Activated CD4-positive, alpha-beta T cell treated with anti-CD3 and anti-CD28 coated beads, Interleukin-10, Interleukin-2, amounts not matched to agents 100 ng/mL and 50 ng/mL, durations not matched to agents 16 hours and 8 hours (primary cell): Measurements from ENCODE around the gene TRAM2.

Source experiments
- DNase-seq: peaks from one replicate; pipeline ENCODE4 v3.0.0-alpha.2; 2020

Gene TRAM2, protein sequence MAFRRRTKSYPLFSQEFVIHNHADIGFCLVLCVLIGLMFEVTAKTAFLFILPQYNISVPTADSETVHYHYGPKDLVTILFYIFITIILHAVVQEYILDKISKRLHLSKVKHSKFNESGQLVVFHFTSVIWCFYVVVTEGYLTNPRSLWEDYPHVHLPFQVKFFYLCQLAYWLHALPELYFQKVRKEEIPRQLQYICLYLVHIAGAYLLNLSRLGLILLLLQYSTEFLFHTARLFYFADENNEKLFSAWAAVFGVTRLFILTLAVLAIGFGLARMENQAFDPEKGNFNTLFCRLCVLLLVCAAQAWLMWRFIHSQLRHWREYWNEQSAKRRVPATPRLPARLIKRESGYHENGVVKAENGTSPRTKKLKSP

DNA sequence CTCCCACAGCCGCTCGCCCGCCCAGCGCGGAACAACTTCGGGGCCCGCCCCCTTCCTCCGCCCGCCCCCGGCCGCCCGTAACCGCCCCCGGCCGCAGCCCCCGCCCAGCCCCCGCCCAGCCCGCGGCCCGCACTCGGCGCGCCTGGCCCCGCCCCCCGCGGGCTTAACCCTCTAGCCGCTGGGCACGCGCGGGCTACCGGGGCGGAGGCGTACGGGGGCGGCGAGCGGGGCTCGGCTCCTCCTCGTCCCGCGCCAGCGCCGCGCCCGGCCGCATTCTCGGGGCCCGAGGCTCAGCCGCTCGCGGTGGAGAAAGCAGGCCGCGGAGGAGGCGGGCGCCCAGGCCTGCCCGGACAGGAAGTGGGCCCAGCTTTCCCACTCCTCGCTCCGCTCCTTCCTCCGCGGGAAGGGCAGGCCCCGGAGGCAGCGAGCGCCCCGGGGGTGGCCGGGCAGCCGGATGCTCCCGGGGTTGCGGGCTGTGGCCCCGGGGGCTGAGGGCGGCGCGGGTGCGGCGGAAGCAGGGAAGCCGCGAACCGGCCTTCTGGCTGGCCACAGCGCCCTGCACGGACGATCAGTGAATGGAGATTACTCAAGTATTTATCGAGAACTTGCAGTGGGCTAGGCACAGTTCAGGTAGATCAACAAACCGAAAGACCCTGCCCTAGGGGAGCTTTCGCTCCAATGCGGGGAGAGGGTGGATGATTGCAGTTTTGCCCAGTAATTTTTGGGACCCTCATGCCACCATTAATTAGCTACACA is at the start of gene TRAM2:
Gene TRAM2 (minus strand): TSS at position 39 of the 756 bp plus-strand sequence. CDS start 145 bp downstream, outside the sequence.
- DNase-seq: peak; percentile 78

DNA sequence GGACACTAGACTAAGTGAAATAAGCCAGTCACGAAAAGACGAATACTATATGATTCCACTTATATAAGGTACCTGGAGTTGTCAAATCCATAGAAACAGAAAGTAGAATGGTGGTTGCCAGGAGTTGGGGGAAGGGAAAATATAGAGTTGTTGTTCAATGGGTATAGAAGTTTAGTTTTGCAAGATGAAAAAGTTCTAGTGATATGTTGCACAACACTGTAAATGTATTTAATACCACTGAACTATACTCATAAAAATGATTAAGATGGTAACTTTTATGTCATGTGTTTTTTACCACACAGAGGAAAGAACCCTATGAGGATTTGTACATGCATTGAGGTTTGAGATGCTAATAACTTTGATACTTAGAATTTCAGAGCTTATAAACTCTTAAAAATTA is 46.0 kb upstream of the TRAM2 start:
- no peak for DNase-seq

DNA sequence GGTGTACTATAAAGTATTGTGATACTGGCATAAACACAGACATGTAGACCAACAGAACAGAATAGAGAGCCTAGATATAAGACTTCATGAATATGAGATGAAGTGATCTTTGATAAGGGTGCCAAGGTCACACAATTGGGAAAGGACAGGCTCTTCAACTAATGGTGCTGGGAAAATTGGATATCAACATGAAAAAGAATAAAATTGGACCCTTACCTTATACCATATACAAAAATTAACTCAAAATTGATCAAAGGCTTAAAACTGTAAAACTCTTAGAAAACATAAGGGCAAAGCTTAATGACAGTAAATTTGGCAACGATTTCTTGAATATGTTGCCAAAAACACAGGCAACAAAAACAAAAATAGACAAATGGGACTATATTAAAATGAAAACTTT is 44.8 kb upstream of the TRAM2 start:
- no peak for DNase-seq

DNA sequence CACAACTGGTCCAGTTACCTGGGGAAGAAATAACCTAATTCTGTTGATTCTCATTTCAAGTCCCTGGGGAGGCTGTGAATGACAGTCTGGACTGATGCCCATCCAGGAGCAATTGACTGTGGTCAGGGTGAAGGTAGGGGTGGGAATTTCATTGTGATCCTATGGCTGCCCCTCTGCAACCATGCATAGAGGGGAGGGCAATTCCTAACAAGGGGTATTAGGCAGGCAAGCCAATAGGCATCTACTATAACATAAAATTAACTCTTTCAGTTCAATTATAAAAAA is 44.0 kb upstream of the TRAM2 start:
- no peak for DNase-seq

DNA sequence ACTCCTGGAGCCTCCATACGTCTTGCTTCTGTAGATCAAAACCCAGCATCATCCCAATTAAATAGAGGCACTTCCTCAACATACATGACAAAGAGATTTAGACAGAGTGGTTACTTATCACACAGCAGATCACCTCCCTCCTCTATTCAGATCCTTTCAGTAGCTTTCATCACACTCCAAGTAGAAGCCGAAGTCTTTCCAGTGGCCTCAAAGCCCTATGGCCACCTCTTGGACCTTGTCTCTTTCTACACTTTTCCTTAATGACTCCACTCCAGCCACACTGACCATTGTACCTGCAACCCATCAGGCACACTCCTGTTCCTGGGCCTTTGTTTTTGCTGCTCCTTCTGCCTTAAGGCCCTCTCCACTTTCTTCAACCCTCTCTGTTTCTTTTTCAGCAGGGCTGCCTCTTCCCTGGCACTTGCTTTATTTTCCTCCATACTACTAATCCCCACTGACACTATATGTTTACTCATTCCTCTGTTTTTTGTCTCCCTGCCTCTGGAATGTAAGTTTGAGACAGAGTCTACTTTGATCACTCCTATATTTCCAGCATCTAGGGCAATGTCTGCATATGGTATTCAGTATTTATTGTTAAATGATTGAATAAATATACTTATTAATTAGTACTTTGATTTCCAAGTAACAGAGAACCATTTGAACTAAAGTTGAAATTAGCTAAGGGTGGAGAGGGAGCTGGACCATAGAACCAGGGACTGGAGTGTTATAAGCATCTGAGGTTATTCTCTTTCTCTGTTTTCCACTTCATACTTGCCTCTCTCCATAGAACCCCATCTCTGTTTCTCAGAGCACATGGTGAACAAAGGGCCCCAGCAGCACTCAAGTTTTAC is 43.4 kb upstream of the TRAM2 start:
- DNase-seq: no peak

DNA sequence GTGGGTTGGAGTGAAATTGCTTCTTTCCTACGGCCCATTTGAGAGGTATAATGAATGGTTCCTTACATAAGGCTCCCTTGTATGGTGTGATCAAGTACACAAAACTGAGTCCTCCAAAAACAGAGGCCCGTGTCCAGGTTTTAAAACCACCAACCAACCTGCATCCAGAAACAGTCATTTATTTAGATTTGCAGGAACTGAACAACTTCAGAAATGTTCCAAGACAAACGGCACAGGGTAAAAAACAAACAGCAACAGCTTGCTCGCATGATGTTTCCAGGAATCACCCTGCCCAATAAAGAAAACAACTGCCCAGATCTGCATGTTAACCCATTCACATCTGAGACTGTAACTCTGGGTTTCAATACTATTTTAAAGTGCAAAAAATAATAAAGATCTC is 40.2 kb upstream of the TRAM2 start:
- DNase-seq: no peak

DNA sequence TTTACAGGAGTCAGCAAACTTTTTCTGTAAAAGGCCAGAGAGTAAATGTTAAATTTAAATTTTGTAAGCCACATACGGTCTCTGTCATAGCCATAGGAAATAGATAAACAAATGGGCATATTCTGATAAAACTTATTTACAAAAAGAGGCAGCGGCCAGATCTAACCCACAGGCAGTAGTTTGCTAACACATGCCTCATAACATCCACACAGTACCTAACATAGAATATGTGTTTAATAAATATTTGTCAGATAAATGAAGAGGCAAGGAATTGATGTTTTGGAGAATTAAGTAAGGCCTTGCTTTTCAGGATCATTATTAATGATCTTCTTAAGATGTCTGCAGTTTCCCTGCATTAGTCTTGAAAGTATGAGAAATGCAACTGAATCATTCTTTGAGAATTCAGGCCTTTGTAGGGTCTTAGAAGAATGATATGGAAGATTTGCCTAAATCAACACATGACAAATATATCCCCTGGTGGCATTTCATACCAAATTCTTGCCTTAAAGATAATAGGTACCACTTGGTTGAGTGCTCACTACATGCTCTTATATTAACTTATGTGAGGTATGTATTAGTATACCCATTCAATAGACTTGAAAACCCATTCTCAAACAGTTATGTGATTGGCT is 39.3 kb upstream of the TRAM2 start:
- no peak for DNase-seq

DNA sequence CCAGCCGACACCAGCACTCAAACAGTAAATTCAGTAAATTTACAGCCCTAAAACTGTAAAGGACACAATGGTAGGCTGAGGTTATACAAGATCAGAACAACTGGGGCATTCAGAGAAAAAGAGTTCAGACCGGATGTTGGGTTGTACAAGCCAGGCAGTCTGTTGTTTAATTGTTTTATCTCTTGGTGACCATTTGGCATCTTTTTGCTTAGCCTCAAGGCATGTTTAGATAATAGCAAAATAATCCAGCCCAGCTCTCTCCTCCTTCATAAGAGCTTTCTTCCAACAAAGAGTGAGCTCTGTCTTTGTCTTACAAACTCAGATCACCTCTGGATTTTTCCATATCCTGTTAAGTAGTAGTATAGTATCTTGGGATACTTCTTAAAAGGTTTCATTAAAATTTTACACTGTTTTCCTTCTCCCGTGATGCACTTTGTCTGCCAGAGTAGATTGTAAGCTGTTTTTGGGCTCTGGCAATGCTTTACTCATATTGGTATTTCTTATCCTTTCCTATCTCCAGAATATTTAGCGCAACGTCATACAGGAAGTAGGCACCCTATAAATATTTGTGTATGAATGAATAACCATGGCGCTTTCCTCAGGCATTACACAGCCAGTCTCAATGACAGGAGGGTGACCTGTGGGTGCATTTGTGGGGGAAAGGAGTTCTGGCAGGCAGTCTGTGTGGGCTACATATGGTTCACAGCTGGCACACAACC is 35.6 kb upstream of the TRAM2 start:
- no peak for DNase-seq

DNA sequence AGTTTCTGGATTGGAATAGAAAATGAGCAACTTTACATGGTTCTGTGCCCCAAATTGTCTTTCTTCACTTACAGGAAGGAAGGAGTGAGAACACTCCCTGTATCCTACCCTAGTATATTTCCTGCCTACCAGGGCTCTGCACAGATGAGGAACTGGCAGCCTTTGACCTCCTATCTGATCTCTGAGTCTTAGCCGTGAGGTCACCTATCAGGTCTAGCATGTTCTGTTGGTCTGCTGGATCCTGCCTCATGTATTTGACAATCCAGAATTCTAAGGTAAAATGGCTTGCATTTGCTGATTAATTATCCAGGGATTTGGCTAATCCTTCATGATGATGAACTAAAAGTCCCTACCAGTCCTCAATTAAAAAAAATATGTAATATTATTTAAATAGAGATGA is 35.0 kb upstream of the TRAM2 start:
- DNase-seq: no peak

DNA sequence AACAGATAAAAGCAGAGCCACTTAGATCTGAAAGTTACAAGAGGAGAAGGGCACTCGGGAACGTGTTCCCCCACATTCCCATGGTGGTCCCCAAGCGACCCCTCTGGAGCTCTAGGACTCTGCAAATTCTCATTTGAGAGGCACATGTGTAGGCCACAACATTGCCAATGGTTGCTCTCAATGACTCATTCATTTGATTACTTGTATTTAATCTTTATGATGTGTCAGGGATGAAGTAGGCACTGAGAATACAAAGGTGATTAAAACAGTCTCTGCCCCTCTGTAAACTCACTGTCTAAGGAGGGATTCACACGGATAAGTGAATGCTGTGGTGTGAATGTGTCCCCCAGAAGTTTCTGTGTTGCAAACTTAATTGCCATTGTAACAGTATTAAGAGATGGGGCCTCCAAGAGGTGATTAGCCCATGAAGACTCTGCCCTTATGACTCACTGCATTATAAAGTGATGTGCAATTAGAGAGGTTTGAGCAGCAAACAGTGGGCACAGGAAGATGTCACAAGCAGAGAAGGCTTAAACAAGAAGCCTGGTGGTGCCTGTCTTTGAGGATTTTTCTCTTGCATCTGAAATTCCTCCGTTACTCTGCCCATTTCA is 34.0 kb upstream of the TRAM2 start:
- DNase-seq: no peak

DNA sequence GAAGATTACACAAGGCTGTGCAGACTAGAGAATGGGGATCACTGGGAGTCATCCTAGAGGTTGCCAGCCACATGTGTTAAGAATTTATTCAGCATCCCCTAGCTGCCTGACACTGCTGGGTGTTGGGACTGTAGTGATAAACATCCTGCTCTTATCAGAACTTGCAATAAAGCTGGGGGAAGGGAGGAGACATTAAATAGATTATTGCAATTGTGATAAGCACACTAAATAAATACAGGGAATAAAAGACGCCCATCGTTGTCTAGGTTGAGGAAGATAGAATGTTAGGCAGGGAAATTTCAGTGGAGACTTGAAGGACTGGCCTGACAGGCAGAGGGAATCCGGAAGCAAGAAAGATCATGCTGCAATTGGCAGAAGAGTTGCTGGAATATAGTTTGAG is 33.2 kb upstream of the TRAM2 start:
- DNase-seq: no peak

DNA sequence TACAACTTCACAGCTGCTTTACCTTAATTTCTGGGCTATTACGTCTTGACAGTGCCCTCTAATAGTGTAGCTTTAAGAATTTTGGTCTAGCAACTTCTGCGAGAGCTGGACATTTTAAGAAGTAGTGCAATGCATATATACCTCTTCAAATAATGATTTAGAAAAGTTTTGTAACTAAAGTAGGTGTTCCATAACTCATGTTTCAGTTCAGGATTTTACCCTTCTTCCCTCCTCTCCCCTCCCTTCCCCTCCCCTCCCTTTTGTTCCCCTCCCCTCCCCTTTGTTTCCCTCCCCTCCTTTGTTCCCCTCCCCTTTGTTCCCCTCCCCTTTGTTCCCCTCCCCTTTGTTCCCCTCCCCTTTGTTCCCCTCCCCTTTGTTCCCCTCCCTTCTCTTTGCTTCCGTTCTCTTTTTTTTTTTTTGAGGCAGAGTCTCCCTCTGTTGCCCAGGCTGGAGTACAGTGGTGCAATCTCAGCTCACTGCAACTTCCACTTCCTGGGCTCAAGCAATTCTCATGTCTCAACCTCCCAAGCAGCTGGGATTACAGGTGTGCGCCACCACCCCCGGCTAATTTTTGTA is 28.8 kb upstream of the TRAM2 start:
- no peak for DNase-seq

DNA sequence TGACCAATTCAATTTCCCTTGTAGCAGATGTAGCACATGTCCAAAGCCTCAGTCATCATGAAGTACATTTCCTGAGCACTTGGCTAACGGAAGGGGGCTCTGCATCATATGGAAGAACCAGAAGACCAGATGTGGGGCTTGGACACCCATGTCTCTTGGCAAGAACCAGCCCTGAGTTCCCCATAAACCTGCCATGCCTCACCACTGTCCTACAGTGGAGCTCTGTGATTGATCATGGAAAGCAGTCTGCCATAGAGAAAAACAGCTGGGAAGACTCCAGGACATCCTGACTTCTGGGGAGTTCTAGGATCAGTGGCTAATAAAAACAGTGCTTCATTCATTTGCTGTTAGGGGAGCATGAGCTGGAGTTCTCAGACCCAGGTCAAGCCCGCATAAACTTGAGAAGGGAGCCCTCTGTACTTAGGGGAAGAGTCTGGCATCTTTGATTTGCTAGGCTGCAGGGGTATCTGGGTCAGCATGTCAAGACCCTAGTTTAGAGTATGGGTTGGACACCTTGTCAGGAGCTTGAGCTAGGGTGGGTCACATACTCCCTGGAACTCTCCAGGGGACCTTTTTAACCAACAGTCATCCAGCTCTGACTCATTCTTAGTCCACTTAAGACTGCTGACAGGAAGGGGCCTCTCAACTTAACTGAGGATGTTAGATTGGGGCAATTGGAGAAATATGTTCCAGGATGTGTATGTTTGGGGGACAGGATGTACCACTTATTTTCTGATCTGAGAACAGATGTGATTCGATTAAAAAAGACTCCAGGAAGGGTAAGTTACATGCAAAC is 26.3 kb upstream of the TRAM2 start:
- DNase-seq: peak; percentile 33

DNA sequence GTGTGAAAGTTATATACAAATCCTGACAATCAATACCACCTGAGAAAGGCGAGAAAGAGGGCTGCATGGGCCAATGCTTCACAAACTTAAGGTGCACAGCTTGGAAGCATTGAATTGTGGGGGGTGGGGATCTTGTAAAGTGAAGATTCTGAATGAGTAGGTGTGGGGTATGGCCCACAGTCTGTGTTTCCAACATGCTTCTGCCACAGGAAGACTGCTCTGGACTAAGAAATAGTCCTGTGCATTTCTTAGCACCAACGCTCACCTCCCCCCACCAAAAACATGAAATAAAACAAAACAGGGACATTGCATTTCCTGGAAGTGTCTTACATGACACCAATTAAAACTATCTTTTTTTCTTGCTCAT is 21.9 kb upstream of the TRAM2 start:
- no peak for DNase-seq

DNA sequence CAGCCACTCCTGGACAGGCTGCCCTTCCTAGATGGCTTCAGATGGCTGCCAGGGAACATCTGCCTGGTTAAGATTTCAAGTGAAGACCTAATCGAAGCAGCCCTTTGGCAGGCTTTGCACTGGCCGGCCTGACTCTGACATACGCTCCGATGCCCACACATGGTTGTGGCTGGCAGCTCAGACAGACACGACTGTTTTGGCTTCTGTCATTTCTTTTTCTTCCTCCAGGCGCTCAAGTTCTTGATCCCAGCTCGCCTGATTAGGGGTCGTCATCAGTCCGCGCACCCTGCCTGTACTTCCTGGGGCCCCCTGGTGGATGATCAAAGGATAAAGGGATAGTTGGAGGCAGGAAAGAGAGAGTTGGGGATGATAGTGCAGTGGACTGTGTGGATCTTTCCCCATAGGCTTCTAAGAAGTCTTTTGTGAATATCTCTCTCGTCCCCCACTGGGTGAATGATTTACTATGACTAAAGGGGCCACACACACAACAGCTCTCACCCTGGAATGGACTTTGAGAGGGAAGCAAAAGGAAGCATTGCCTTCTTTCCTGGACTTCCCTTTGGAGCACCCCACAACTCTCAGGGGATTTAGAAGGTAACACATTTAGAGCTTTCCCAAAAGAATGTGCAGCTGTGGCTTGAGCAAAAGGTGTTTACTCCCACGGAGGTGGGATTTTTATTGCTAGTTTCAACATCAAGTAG is 21.4 kb upstream of the TRAM2 start:
- DNase-seq: peak; percentile 42

DNA sequence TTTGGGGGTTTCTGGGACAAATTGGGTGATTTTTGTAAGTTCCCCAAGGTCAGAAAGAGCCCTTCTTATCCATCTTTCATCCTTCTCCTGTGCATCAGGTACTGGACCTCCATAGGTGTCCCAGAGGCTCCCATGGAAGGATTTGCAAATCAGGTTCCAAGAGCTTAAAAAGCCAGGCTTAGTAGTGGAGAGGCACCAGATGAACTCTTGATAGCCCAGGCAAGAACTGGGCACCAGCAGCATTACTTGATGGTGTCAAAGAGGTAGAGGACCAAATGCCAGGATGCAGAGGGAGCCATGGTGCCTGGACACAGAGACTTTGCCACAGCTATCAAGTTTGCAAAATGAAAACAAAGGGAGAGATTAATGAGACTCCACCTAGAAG is 20.9 kb upstream of the TRAM2 start:
- no peak for DNase-seq

DNA sequence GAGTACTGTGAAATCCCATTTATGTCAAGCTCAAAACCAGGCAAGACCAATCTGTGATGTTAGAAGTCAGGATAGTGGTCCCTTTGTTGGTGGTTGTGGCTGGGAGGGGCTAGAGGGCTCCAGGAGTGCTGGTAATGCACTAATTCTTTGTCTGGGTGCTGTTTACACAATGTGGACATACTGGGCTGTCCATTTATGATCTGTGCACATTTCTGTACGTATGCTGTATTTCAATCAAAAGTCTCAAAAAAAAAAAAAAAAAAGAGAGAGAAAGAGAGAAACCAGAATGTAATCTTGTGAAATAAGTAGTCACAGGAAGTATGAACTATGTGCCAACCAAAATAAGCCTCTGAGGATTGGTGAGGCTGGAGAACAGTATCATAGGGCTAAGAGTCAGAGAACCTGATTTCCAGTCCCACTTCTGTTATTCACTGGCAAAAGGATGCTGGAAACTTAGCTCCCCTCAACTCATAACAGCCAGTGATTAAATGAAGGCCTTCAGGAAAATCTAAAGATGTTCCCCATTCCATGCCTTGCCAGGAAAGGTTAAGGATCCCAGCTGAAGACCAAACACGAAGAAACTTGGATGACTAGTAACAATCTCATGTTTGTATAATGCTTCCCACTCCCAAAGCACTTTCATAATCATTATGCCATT is 19.6 kb upstream of the TRAM2 start:
- no peak for DNase-seq

DNA sequence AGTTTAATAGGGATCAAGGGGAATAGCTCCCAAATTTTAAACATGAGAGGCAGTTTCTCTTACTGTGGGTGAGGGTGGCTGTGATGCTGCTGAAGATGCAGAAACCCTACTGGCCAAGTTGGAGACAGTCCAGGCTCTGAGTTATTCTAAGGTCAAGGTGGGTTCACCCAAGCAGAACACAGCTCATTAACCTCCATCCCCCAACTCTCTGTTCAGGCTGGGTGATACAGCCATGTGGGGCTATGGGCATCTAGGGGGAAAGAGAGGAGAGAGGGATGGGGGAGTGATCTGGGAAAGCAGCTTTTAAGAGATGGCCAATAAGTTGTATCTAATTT is 18.9 kb upstream of the TRAM2 start:
- no peak for DNase-seq

DNA sequence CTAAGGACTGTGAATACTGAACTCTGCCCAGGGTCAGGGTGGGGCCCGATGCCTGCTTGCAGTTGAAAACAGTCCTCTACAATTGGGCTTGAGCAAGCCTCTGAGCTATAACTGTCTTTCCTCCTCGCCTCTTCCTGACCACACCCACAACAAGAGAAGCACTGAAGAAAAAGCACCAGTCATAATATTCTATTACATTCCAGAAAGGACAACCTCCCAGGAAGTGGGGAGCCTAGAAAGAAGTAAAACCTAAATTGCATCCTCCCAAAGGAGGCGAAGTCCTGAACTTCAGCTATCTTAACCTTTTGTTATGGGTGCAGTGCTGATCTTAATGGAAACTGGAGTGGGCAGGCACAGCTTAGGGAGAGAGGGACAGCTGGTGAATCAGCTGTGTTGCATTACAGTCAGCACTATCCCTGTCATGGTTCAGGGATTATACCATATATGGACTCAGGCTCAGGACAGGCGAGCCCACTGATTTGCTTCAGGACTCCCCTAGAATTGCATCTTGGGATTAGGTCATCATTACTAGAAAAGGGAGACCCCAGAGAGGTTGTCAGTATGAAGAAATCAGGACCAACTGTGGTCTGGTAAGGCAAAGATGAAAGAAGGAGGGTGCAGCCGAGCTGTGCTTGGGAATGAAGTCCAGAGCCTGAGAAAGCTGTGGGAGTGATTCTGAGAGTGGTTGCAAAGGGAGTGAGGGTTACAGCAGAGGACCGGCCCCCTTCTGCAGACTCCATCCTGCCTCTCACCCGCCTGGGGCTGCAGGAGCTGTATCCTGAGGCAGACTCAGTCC is 18.3 kb upstream of the TRAM2 start:
- DNase-seq: no peak
